HG03432 (cell line): ENCODE measurements around the gene C1QTNF9.
"Not testable (repeated sequence)": the region's sequence is repeated elsewhere in the genome, so short reads cannot be mapped to it uniquely, and the experiment has no call there.

ENCODE experiments used
- ATAC-seq: cut with Tn5 transposase; IDR thresholded peaks from one replicate; pipeline ENCODE4 v1.9.1; 2021; ENCODE audit warnings: mild to moderate bottlenecking, moderate library complexity; ENCODE audit not compliant: unreplicated experiment

The C1QTNF9 gene

GRCh38 chr13:24359252-24359651 is 49.9 kb downstream of the C1QTNF9 start:
- ATAC-seq, result not testable (repeated sequence)

GRCh38 chr13:24360106-24360505 is 50.7 kb downstream of the C1QTNF9 start:
- no peak for ATAC-seq

- no peak for ATAC-seq
Measured at GRCh38 chr13:24361113-24361512, 51.7 kb downstream of the C1QTNF9 start.

GRCh38 chr13:24361852-24362366 is 52.5 kb downstream of the C1QTNF9 start:
- ATAC-seq, result no peak

GRCh38 chr13:24362435-24362952 is 53.1 kb downstream of the C1QTNF9 start:
- ATAC-seq, result no peak

GRCh38 chr13:24365191-24365590 is 55.8 kb downstream of the C1QTNF9 start:
- no peak for ATAC-seq

- ATAC-seq, result not testable (repeated sequence)
Measured at GRCh38 chr13:24366315-24366714, 56.9 kb downstream of the C1QTNF9 start.

- ATAC-seq, result not testable (repeated sequence)
Measured at GRCh38 chr13:24371273-24371672, 61.9 kb downstream of the C1QTNF9 start.
